ENCODE results near the gene NPIPB8.
"Not testable (repeated sequence)": the region's sequence is repeated elsewhere in the genome, so short reads cannot be mapped to it uniquely, and the experiment has no call there.

NPIPB8 gene

DNA sequence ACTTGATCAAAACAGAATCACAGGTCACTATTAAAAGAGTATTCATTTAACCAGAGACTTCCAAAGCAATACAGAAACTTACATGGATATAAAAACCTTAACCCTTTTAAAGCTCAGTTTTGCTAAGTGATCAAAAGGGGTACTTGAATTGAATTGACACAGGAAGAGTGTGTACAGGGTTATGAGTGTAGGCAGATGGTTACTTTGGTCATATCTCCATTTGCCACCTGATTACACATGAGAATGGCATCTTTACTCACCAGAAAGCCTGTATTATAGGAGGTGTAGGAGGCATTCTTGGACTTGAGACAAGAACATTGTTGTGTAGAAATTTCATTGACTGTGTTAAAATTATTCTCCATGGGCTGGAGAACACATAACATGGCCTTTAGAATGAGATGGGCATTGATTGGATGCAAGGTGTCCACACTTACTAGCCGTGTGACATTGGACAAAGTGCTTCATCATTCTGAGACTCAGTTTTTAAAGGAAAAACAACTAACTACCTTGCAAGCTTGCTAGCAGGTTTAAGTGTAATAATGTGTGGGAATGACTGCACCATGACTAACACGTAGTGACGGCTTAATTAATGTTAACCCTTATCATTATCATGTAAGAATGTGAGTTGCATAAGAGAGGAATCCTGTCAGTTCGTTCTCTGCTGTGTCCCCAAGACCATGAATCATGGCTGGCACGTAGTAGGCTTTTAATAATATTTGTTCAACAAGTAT is 1.6 kb upstream of the NPIPB8 start:
- DNase-seq = not testable (repeated sequence)

DNA sequence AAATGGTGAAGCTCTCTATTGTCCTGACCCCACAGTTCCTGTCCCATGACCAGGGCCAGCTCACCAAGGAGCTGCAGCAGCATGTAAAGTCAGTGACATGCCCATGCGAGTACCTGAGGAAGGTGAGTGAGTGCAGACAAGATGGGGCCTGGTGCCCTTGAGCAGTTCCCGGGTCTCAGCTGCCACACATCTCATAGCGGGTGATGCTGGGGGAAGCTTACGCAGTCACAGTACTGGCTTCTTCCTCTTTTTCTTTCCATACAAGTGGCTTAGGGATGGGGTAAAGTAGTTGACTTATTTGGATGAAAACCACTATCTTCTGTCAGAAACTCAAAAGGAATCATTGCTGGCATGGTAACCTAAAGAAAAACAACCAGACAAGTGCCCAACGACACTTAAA is 494 bp downstream of the NPIPB8 start:
- DNase-seq = not testable (repeated sequence)

DNA sequence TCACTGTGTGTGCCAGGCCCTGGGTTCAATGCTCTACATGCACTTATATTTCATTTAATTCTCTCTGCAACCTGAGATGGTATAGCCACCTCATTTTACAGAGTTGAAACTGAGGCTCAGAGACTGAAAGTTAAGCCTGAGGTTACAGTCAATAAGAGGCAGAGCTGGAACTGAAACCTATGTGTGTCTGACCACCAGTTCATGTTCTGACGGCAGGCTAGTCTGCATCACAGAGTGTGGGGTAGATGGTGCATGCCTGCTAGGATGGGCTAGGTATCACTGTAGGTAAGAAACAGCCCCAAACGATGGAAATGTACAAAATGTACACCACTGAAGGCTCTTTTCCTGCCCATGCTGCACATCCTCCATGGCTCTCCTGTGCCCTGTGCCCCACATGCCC is 2.1 kb downstream of the NPIPB8 start:
- not testable (repeated sequence) for DNase-seq

DNA sequence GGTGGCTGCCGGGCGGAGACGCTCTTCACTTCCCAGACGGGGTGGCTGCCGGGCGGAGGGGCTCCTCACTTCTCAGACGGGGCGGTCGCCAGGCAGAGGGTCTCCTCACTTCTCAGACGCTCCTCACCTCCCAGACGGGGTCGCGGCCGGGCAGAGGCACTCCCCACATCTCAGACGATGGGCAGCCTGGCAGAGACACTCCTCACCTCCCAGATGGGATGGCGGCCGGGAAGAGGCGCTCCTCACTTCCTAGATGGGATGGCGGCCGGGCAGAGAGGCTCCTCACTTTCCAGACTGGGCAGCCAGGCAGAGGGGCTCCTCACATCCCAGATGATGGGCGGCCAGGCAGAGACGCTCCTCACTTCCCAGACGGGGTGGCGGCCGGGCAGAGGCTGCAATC is 28.4 kb downstream of the NPIPB8 start:
- DNase-seq = not testable (repeated sequence)

DNA sequence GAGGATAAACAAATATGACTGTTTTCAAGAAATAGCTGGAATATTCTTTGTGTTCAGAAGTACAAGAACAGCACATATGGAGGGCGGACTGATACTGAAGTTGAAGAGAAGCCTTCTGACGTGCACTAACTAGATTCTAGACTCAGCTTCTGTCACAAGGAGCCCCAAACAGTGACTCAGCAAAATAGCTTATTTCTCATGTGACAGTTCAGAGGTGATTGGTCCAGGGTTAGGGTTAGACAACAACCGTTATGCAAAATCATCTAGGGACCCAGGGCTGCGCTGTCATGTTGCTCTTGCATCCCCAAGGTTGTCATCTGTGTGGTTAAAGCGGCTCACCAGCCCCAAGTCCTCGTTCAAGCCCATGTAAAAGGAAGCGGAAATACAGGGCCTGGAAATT is 29.6 kb downstream of the NPIPB8 start:
- not testable (repeated sequence) for DNase-seq

DNA sequence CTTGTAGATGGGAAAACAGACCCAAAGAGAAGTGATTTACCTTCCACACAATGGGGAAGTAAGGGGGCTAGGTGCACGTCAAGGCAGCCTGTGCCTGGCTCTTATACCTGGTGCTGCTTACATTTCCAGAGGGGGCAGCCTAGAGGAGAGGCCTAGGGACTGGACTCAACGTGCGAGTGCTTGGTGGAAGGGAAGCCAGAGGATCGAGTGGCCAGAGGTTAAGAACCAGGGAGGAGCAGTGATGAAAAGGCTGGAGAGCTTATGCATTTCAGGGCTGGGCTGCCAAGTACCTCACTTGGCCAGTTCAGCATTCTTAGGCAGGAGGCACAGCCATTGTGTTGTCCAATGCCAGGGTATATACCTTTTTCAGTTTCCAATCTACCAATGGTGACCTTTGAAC is 30.3 kb downstream of the NPIPB8 start:
- DNase-seq = not testable (repeated sequence)

DNA sequence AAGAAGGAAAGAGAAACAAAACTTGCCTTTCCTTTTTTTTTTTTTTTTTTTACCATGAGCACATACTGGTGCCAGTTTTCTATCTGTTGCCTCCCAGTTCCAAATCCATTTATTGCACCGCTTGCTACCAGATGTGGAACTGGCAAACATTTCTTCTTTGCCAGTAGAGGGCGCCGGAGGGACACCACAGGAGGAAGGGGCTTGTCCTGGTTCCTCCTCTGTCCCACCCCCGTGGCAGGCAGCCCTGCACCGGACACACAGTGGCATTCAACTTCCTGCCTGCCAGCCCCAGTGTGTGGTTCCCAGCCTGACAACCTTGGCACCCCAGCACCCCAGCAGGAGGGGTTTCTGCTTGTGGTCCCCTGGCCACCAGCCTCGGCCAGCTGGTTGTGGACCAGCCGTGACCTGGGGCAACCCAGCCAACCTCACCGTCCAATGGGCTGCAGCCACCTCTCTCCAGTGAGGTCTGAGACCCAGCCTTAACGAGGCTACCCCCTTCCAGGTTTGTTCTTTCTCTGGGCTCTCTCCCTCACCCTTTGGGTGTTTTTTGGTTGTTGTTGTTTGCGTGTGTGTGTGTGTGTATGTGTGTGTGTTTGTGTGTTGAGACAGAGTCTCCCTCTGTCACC is 50.6 kb downstream of the NPIPB8 start:
- DNase-seq = not testable (repeated sequence)

DNA sequence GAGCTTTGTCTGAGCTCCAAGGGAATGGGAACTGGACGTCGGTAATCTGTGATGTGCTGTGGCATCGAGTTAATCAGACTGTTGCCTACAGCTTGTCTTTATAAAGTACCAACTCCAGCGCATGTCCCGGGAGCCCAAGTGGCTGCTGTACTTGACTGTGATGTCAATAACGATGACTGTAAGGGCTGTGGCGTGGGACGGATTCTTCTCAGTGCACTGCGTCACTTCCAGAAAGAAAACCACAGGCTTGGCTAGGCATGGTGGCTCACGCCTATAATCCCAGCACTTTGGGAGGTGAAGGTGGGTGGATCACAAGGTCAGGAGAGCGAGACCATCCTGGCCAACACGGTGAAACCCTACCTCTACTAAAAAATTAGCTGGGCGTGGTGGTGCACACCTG is 51.6 kb downstream of the NPIPB8 start:
- DNase-seq = not testable (repeated sequence)

DNA sequence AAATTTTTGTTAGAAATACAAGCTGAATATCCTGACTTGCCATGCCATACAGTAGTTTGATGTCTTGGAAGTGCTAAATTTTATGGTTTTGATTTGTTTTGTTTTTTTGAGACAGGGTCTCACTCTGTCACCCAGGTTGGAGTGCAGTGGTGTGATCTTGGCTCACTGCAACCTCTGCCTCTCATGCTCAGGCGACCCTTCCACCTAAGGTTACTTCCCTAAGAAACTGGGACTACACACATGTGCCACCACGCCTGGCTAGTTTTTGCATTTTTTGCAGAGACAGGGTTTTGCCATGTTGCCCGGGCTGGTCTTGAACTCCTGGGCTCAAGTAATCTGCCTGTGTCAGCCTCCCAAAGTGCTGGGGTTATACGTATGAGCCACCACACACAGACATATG is 53.9 kb downstream of the NPIPB8 start:
- DNase-seq = not testable (repeated sequence)

DNA sequence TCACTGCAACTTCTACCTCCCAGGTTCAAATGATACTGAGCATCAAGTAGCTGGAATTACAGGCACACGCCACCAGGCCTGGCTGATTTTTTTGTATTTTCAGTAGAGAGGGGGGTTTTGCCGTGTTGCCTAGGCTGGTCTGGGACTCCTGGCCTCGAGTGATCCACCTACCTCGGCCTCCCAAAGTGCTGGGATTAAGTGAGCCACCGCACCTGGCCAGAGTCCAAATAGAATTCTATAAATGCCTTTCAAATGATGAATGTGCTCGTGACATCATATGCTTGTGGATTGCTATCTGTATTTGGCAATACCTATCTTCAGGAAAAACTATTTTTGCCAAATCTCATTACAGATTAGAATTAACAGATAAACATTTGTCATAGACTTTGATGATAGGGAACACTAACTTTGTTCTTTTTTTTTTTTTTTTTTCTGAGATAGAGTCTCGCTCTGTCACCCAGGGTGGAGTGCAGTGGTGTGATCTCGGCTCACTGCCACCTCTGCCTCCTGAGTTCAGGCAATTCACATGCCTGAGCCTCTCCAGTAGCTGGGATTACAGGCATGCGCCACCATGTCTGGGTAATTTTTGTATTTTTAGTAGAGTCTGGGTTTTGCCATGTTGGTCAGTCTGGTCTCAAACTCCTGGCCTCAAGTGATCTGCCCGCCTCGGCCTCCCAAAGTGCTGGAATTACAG is 55.5 kb downstream of the NPIPB8 start:
- DNase-seq = not testable (repeated sequence)

DNA sequence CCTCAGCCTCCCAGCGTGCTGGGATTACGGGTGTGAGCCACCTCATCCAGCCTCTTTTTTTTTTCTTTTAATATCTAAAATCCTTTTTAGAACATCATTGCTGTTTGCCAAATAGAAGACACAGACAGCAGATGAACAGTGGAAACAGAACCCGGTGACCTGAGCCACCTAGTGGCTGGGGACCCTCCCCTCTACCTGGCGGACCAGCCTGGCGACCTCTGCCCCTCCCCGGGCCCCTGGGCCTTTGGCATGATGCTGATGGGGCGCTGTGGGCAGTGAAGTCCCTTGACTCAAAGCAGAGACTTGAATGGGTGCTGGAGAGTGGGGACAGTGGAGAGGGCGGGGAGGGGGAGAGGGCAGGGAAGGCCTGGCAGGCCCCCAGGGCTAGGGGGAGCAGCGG is 61.9 kb downstream of the NPIPB8 start:
- DNase-seq = not testable (repeated sequence)

DNA sequence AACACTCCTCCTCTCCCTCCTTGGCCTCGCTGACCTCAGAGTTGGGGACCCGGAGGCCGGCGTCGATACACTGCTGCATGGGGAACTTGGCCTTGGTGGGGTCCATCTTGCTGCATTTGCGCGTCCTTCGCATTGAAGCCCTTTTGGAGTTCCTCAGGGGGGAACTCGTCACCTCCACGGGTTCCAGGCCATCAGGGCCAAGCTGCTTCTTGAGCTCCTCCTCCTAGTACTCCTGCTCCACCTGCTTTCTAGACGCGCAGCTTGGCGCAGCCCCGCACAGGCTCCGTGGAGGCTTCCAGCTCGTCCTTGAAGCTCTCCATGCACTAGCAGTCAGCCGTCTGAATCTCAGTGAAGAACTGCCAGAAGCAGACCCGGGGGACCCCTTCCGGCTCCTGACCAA is 62.5 kb downstream of the NPIPB8 start:
- DNase-seq = not testable (repeated sequence)

DNA sequence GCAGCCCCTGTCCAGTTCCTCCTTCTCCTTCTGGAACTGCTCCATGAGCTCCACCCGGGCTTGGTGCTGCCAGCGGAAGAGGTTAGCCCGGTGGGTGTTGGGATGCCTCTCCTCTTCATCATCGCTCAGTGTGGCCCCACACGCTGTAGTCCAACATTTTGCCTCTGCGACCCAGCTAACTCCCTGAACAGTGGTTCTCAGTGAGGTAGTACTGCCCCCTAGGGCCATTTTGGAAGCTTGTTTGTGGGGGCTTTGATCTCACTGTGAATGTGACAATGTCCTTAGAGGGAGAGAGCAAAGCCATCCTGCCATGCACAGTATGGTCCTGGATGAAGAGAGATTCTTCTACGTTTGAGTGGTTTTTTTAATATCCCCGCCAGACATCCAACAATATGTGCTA is 63.5 kb downstream of the NPIPB8 start:
- not testable (repeated sequence) for DNase-seq

DNA sequence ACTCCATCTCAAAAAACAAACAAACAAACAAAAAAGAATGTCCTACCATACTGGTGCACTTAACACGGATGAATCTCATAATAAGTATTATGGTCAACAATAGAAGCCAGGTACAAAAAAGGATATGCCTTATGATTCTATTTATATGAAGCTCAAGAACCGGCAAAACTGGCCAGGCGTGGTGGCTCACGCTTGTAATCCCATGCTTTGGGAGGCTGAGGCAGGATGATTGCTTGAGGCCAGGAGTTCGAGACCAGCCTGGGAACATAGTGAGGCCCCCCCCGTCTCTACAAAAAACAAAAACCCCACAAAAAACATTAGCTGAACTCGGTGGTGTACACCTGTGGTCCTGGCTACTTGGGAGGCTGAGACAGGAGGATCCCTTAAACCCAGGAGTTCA is 66.4 kb downstream of the NPIPB8 start:
- not testable (repeated sequence) for DNase-seq

All from activated gamma-delta T cell (primary cell).